ENCODE measurements around the gene BCAT1.
"Not testable (repeated sequence)": the region's sequence is repeated elsewhere in the genome, so short reads cannot be mapped to it uniquely, and the experiment has no call there.

- TF ChIP-seq, protein P1, sequence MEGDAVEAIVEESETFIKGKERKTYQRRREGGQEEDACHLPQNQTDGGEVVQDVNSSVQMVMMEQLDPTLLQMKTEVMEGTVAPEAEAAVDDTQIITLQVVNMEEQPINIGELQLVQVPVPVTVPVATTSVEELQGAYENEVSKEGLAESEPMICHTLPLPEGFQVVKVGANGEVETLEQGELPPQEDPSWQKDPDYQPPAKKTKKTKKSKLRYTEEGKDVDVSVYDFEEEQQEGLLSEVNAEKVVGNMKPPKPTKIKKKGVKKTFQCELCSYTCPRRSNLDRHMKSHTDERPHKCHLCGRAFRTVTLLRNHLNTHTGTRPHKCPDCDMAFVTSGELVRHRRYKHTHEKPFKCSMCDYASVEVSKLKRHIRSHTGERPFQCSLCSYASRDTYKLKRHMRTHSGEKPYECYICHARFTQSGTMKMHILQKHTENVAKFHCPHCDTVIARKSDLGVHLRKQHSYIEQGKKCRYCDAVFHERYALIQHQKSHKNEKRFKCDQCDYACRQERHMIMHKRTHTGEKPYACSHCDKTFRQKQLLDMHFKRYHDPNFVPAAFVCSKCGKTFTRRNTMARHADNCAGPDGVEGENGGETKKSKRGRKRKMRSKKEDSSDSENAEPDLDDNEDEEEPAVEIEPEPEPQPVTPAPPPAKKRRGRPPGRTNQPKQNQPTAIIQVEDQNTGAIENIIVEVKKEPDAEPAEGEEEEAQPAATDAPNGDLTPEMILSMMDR (IDR thresholded peaks at IDR 0.05) = not testable (repeated sequence)
- TF ChIP-seq POLR2AphosphoS5, POLR2A, EP300 (IDR thresholded peaks at IDR 0.05): not testable (repeated sequence)
Observed at GRCh38 chr12:24866139-24866538, 82.8 kb downstream of the BCAT1 start.
